ENCODE measurements around the gene NLK. TPM values are rescaled to one million over a fixed set of nuclear protein-coding genes. Genes with fewer than 3 reads are reported as not detected.

NLK gene
- total RNA-seq, 1 experiment from 2014 or later = 12.8 TPM

DNA sequence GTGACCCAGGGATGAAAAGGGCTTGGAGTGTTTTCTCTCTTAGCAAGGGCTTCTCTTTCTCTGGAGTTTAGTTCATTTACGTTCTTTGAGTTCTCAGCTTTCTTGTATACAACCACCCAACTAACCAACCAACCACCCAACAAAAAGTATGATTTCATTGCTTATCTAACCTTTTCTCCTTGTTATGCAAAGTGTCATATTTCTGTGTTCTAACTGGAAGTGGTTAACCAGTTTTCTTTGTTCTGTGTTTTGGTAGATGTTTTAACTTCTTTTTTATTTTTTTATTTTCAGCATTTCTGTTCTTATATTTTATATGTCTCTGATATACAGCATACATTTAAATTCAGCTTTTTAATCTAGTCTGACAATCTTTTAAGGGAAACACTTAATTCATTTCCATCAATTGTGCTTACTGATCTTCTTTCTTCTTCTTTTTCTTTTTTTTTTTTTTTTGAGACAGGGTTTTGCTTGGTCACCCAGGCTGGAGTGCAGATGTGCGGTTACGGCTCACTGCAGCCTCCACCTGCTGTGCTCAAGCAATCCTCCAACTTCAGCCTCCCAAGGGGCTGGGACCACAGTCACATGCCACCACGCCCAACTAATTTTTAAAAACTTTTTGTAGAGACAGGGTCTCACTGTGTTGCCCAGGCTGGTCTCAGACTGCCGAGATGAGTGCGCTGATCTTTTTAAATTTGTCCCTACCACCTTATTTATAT, 29.6 kb downstream of the NLK start:
- TF ChIP-seq ELF1 (IDR thresholded peaks at IDR 0.05; ENCODE audit: borderline replicate concordance, low read depth) = no peak
- TF ChIP-seq EGR1 (IDR thresholded peaks at IDR 0.05; ENCODE audit: low read depth) = no peak
- TF ChIP-seq YY1 (IDR thresholded peaks at IDR 0.05; ENCODE audit: extremely low read depth, insufficient replicate concordance, low read depth, low read length) = no peak
- TF ChIP-seq SIN3A (IDR thresholded peaks at IDR 0.05; ENCODE audit: low read depth) = no peak
- TF ChIP-seq ZNF274 (IDR thresholded peaks at IDR 0.05; ENCODE audit: low read depth, low read length) = no peak
- TF ChIP-seq, protein P1, sequence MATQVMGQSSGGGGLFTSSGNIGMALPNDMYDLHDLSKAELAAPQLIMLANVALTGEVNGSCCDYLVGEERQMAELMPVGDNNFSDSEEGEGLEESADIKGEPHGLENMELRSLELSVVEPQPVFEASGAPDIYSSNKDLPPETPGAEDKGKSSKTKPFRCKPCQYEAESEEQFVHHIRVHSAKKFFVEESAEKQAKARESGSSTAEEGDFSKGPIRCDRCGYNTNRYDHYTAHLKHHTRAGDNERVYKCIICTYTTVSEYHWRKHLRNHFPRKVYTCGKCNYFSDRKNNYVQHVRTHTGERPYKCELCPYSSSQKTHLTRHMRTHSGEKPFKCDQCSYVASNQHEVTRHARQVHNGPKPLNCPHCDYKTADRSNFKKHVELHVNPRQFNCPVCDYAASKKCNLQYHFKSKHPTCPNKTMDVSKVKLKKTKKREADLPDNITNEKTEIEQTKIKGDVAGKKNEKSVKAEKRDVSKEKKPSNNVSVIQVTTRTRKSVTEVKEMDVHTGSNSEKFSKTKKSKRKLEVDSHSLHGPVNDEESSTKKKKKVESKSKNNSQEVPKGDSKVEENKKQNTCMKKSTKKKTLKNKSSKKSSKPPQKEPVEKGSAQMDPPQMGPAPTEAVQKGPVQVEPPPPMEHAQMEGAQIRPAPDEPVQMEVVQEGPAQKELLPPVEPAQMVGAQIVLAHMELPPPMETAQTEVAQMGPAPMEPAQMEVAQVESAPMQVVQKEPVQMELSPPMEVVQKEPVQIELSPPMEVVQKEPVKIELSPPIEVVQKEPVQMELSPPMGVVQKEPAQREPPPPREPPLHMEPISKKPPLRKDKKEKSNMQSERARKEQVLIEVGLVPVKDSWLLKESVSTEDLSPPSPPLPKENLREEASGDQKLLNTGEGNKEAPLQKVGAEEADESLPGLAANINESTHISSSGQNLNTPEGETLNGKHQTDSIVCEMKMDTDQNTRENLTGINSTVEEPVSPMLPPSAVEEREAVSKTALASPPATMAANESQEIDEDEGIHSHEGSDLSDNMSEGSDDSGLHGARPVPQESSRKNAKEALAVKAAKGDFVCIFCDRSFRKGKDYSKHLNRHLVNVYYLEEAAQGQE (IDR thresholded peaks at IDR 0.05; ENCODE audit: low read depth) = no peak
- TF ChIP-seq, protein P2, sequence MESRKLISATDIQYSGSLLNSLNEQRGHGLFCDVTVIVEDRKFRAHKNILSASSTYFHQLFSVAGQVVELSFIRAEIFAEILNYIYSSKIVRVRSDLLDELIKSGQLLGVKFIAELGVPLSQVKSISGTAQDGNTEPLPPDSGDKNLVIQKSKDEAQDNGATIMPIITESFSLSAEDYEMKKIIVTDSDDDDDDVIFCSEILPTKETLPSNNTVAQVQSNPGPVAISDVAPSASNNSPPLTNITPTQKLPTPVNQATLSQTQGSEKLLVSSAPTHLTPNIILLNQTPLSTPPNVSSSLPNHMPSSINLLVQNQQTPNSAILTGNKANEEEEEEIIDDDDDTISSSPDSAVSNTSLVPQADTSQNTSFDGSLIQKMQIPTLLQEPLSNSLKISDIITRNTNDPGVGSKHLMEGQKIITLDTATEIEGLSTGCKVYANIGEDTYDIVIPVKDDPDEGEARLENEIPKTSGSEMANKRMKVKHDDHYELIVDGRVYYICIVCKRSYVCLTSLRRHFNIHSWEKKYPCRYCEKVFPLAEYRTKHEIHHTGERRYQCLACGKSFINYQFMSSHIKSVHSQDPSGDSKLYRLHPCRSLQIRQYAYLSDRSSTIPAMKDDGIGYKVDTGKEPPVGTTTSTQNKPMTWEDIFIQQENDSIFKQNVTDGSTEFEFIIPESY (IDR thresholded peaks at IDR 0.05; ENCODE audit: extremely low read depth, insufficient replicate concordance, low read length) = no peak
- TF ChIP-seq JUND (IDR thresholded peaks at IDR 0.05) = no peak
- TF ChIP-seq, protein P3, sequence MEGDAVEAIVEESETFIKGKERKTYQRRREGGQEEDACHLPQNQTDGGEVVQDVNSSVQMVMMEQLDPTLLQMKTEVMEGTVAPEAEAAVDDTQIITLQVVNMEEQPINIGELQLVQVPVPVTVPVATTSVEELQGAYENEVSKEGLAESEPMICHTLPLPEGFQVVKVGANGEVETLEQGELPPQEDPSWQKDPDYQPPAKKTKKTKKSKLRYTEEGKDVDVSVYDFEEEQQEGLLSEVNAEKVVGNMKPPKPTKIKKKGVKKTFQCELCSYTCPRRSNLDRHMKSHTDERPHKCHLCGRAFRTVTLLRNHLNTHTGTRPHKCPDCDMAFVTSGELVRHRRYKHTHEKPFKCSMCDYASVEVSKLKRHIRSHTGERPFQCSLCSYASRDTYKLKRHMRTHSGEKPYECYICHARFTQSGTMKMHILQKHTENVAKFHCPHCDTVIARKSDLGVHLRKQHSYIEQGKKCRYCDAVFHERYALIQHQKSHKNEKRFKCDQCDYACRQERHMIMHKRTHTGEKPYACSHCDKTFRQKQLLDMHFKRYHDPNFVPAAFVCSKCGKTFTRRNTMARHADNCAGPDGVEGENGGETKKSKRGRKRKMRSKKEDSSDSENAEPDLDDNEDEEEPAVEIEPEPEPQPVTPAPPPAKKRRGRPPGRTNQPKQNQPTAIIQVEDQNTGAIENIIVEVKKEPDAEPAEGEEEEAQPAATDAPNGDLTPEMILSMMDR (IDR thresholded peaks at IDR 0.05 in 2 of 3, conservative IDR thresholded peaks at IDR 0.05 in 1 of 3; ENCODE audit: borderline replicate concordance in 1 of 3, insufficient read depth in 1 of 3, low read depth in 2 of 3, low read length in 2 of 3) = no peak
- no peak for TF ChIP-seq POLR2AphosphoS5 (IDR thresholded peaks at IDR 0.05; ENCODE audit: low read depth, low read length)
- Histone ChIP-seq H3K36me3 (ENCODE audit: control insufficient read depth in 1 of 2, insufficient read depth in 2 of 2, low read length in 2 of 2) (no peaks in the 10 kb centered on the region), H3K4me3 (replicated peaks in 1 of 2; ENCODE audit: low read depth in 1 of 2, low read length in 2 of 2) (no peak overlapping the region), H2AFZ (ENCODE audit: low read depth, low read length, poor library complexity, severe bottlenecking) (no peak overlapping the region), H3K9ac (ENCODE audit: low read length) (no peak overlapping the region), H3K79me2 (ENCODE audit: insufficient read depth, low read length) (peaks cover 58% of the 10 kb centered on the region), H3K27ac (ENCODE audit: low read depth, low read length) (no peak overlapping the region), H3K4me1 (ENCODE audit: control insufficient read depth in 1 of 2, insufficient read depth in 2 of 2, low read length in 2 of 2) (no peaks in the 10 kb centered on the region), H4K20me1 (ENCODE audit: insufficient read depth) (no peaks in the 10 kb centered on the region), H3K9me2 (ENCODE audit: insufficient read depth) (no peaks in the 10 kb centered on the region), H3K4me2 (ENCODE audit: low read length) (no peak overlapping the region), H3K9me3 (ENCODE audit: control insufficient read depth in 1 of 2, insufficient read depth in 1 of 2, low read depth in 1 of 2, low read length in 2 of 2) (no peaks in the 10 kb centered on the region), H3K27me3 (ENCODE audit: insufficient read depth, low read length) (no peaks in the 10 kb centered on the region)
- DNase-seq (ENCODE audit: low read depth, low spot score) = no peak
- POLR2A ChIA-PET = no interaction called here
- intact Hi-C loops (cut with micrococcal nuclease) = no loop called here
- no TSS peak for BruUV-seq (replicated peaks)
- RAD21 ChIA-PET (ENCODE audit: low non-redundant PET in 1 of 2, low total read pairs in 2 of 2, uncharacterized antibody in 2 of 2, unreplicated experiment in 2 of 2) = no interaction called here
- CTCF ChIA-PET = interaction anchor here (1.1 kb wide), 1 partner anchor 15 kb away, joined by 3 read pairs; no protein-coding TSS in a partner anchor
- no peak for ATAC-seq

Data from HCT116 (cell line).